ENCODE results near the gene PABPN1. TPM values are rescaled to one million over a fixed set of nuclear protein-coding genes. Genes with fewer than 3 reads are reported as not detected.
"Not testable (repeated sequence)": the region's sequence is repeated elsewhere in the genome, so short reads cannot be mapped to it uniquely, and the experiment has no call there.

The PABPN1 gene
- 252 and 266 TPM in 2 replicates for total RNA-seq

- peaks cover 5% of the 10 kb centered on the region for H3K9me3 Mint-ChIP-seq
- H3K27me3 Mint-ChIP-seq (ENCODE audit: insufficient read depth): no peaks in the 10 kb centered on the region
- peak within 1 kb of the TSS; percentile 97 for H3K27ac Mint-ChIP-seq
- intact Hi-C loops (cut with micrococcal nuclease): loop anchor here (1.0 to 10.0 kb wide), 12 partner anchors 20 to 1114 kb away; partner anchors contain the start of genes ACIN1, C14orf119, DCAF11 and EMC9
- H3K4me1 Mint-ChIP-seq (ENCODE audit: low read depth): peaks cover 30% of the 10 kb centered on the region
- DNase-seq (ENCODE audit: low spot score): peak; percentile 98
- peaks cover 38% of the 10 kb centered on the region for H3K36me3 Mint-ChIP-seq (ENCODE audit: low read depth)
- H3K4me3 Mint-ChIP-seq: peak within 1 kb of the TSS; percentile 97
Observed at GRCh38 chr14:23320584-23321571, at the start of gene PABPN1. PABPN1 (plus strand) TSS chr14:23321457; CDS start chr14:23321470, 13 bp downstream.

GRCh38 chr14:23275412-23275811 is 45.8 kb upstream of the PABPN1 start:
- DNase-seq (ENCODE audit: low spot score): no peak
- Mint-ChIP-seq H3K4me3 (no peak overlapping the region), H3K36me3 (ENCODE audit: low read depth) (peaks cover 3% of the 10 kb centered on the region), H3K4me1 (ENCODE audit: low read depth) (no peaks in the 10 kb centered on the region), H3K27ac (no peak overlapping the region), H3K9me3 (no peaks in the 10 kb centered on the region), H3K27me3 (ENCODE audit: insufficient read depth) (no peaks in the 10 kb centered on the region)
- intact Hi-C loops (cut with micrococcal nuclease): no loop called here

GRCh38 chr14:23277189-23277588 is 44.1 kb upstream of the PABPN1 start:
- Mint-ChIP-seq H3K27ac (no peak overlapping the region), H3K27me3 (ENCODE audit: insufficient read depth) (no peaks in the 10 kb centered on the region), H3K36me3 (ENCODE audit: low read depth) (peaks cover 5% of the 10 kb centered on the region), H3K4me3 (no peak overlapping the region), H3K4me1 (ENCODE audit: low read depth) (no peaks in the 10 kb centered on the region), H3K9me3 (no peaks in the 10 kb centered on the region)
- intact Hi-C loops (cut with micrococcal nuclease): no loop called here
- no peak for DNase-seq (ENCODE audit: low spot score)

DNA sequence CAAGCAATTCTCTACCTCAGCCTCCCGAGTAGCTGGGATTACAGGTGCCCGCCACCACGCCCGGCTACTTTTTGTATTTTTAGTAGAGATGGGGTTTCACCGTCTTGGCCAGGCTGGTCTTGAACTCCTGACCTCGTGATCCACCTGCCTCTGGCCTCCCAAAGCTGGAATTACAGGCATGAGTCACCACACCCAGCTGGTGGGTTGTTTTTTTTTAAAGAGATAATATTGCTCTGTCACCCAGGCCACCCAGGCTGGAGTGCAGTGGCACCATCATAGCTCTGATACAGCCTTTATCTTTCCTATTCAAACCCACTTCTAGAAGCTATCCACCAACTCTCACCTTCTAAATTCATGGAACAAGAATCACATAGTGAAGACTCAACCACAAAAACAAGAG is 43.3 kb upstream of the PABPN1 start:
- H3K4me3 Mint-ChIP-seq; intact Hi-C loops (cut with micrococcal nuclease); H3K27ac Mint-ChIP-seq; DNase-seq (ENCODE audit: low spot score); H3K27me3 Mint-ChIP-seq (ENCODE audit: insufficient read depth); H3K9me3 Mint-ChIP-seq; H3K4me1 Mint-ChIP-seq (ENCODE audit: low read depth); H3K36me3 Mint-ChIP-seq (ENCODE audit: low read depth): not testable (repeated sequence)

GRCh38 chr14:23281247-23281646 is 40.0 kb upstream of the PABPN1 start:
- H3K36me3 Mint-ChIP-seq (ENCODE audit: low read depth): peaks cover 7% of the 10 kb centered on the region
- intact Hi-C loops (cut with micrococcal nuclease): no loop called here
- H3K9me3 Mint-ChIP-seq: no peaks in the 10 kb centered on the region
- DNase-seq (ENCODE audit: low spot score): no peak
- H3K27me3 Mint-ChIP-seq (ENCODE audit: insufficient read depth): no peaks in the 10 kb centered on the region
- no peak overlapping the region for H3K27ac Mint-ChIP-seq
- no peak overlapping the region for H3K4me3 Mint-ChIP-seq
- peaks cover 17% of the 10 kb centered on the region for H3K4me1 Mint-ChIP-seq (ENCODE audit: low read depth)

GRCh38 chr14:23284654-23285529 is 36.4 kb upstream of the PABPN1 start:
- peak overlapping the region; percentile 99 for H3K4me3 Mint-ChIP-seq
- no peaks in the 10 kb centered on the region for H3K9me3 Mint-ChIP-seq
- intact Hi-C loops (cut with micrococcal nuclease): no loop called here
- peak overlapping the region; percentile 95 for H3K27ac Mint-ChIP-seq
- H3K4me1 Mint-ChIP-seq (ENCODE audit: low read depth): peaks cover 26% of the 10 kb centered on the region
- no peaks in the 10 kb centered on the region for H3K27me3 Mint-ChIP-seq (ENCODE audit: insufficient read depth)
- H3K36me3 Mint-ChIP-seq (ENCODE audit: low read depth): peaks cover 7% of the 10 kb centered on the region
- no peak for DNase-seq (ENCODE audit: low spot score)

GRCh38 chr14:23285530-23286019 is 35.7 kb upstream of the PABPN1 start:
- peak overlapping the region; percentile 99 for H3K4me3 Mint-ChIP-seq
- H3K9me3 Mint-ChIP-seq: no peaks in the 10 kb centered on the region
- DNase-seq (ENCODE audit: low spot score): no peak
- H3K36me3 Mint-ChIP-seq (ENCODE audit: low read depth): peaks cover 7% of the 10 kb centered on the region
- peaks cover 26% of the 10 kb centered on the region for H3K4me1 Mint-ChIP-seq (ENCODE audit: low read depth)
- intact Hi-C loops (cut with micrococcal nuclease): loop anchor here (1.0 to 2.0 kb wide), 8 partner anchors 10 to 279 kb away; partner anchors contain the start of genes ACIN1, C14orf119, NGDN and PABPN1
- peak overlapping the region; percentile 95 for H3K27ac Mint-ChIP-seq
- no peaks in the 10 kb centered on the region for H3K27me3 Mint-ChIP-seq (ENCODE audit: insufficient read depth)

DNA sequence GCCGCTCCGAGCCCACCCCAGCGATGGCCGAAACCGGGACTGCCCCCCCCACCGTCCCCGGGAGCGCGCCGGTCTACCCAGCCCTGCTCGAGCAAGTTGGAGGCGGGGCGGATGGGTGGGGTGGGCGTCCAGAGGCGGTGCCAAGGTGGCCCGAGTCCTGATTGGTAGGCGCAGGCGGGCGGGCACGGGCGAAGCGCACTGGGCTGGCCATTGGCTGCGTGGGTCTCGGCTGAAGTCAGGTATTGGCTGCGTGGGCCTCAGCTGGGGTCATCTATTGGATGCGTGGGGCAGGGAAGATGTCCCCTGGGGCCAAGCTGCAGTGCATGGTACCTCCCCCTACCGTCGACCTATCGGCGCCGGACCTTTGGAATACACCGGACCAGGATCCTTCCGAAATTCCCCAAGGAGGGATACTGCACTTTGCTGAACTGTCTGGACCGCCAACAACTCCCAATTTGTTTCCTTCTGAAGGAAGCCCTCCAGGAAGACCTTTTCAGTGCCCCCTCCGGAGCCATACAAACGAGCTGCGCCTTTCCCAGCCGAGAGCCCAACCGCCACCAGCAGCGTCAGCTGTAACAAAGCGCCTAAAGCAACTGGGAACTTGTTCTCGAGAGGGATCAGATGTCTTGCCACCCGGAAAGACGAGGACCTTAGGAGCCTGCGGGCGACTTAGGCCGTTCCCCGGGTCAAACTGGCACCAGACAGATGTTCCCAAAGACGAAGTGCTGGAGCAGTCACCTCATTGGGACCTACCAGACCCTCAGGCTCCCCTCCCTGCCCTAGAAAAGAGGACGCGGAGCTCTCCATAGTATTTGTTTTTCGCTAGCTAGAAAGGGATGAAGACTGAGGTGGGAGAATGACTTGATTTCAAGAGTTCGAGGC is 35.0 kb upstream of the PABPN1 start, which contains the start of gene HOMEZ:
Gene HOMEZ (minus strand): TSS at position 113 of the 882 bp plus-strand sequence. CDS start 180 bp downstream, outside the sequence.
- Mint-ChIP-seq H3K4me1 (ENCODE audit: low read depth) (peaks cover 26% of the 10 kb centered on the region), H3K27ac (peak within 1 kb of the TSS; percentile 95), H3K4me3 (peak within 1 kb of the TSS; percentile 99), H3K9me3 (no peaks in the 10 kb centered on the region), H3K36me3 (ENCODE audit: low read depth) (peaks cover 6% of the 10 kb centered on the region), H3K27me3 (ENCODE audit: insufficient read depth) (no peaks in the 10 kb centered on the region)
- intact Hi-C loops (cut with micrococcal nuclease): loop anchor here (1.0 to 2.0 kb wide), 8 partner anchors 9 to 279 kb away; partner anchors contain the start of genes ACIN1, C14orf119, NGDN and PABPN1
- DNase-seq (ENCODE audit: low spot score): peak; percentile 98

- Mint-ChIP-seq H3K4me3 (peak overlapping the region; percentile 99), H3K27me3 (ENCODE audit: insufficient read depth) (no peaks in the 10 kb centered on the region), H3K9me3 (no peaks in the 10 kb centered on the region), H3K4me1 (ENCODE audit: low read depth) (peaks cover 26% of the 10 kb centered on the region), H3K27ac (peak overlapping the region; percentile 90), H3K36me3 (ENCODE audit: low read depth) (peaks cover 5% of the 10 kb centered on the region)
- DNase-seq (ENCODE audit: low spot score): no peak
- intact Hi-C loops (cut with micrococcal nuclease): loop anchor here (1.0 to 2.0 kb wide), 8 partner anchors 8 to 280 kb away; partner anchors contain the start of genes ACIN1, C14orf119, NGDN and PABPN1
Observed at GRCh38 chr14:23286902-23287479, 34.3 kb upstream of the PABPN1 start.

DNA sequence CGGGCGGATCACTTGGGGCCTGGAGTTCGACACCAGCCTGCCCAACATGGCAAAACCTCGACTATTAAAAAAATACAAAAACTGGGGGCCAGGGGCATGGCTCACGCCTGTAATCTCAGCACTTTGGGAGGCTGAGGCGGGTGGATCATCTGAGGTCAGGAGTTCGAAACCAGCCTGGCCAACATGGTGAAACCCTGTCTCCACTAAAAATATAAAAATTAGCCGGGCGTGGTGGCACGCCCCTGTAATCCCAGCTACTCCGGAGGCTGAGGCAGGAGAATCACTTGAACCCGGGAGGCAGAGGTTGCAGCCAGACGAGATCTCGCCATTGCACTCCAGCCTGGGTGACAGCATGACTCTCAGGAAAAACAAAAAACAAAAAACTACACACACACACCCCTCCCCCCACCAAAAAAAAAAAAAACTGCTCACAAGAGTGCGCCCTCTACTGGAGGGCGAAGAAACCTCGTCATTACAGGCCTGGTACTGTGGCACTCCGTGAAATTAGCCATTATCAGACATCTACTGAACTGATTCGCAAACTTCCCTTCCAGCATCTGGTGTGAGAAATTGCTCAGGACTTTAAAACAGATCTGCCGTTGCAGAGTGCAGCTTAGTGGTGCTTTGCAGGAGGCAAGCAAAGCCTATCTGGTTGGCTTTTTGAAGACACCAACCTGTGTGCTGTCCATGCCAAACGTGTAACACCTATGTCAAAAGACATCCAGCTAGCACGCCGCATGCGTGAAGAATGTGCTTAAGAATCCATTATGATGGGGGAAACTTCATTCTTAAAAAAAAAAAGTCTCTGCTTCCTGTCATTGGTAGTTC is 26.3 kb upstream of the PABPN1 start:
- Mint-ChIP-seq H3K4me3 (no peak overlapping the region), H3K27me3 (ENCODE audit: insufficient read depth) (peaks cover 2% of the 10 kb centered on the region)
- intact Hi-C loops (cut with micrococcal nuclease): loop anchor here (1.0 kb wide), 2 partner anchors 9 to 30 kb away; partner anchors contain the start of gene HOMEZ

More for the DNA sequence above, 26.3 kb upstream of the PABPN1 start:
- DNase-seq (ENCODE audit: low spot score): peak; percentile 50
- Mint-ChIP-seq H3K4me1 (ENCODE audit: low read depth) (peaks cover 19% of the 10 kb centered on the region), H3K27ac (peak overlapping the region; percentile 67), H3K36me3 (ENCODE audit: low read depth) (peaks cover 14% of the 10 kb centered on the region), H3K9me3 (no peaks in the 10 kb centered on the region)
